Parathyroid adenoma (tissue), 2 donors: Measurements from ENCODE around the gene SMCO4.

Experiments
- H2AFZ ChIP-seq: fragments of 300-600 bp; sonication (generic); one replicate; pipeline ENCODE4 v1.7.0; 2017; ENCODE audit warnings: antibody characterized with exemption, mild to moderate bottlenecking
- H3K27ac ChIP-seq: fragments of 300-600 bp; sonication (generic); one replicate; pipeline ENCODE4 v1.7.0; 2017
- H3K27me3 ChIP-seq: fragments of 300-600 bp; sonication (generic); one replicate; pipeline ENCODE4 v1.7.0; 2017; ENCODE audit warnings: low read length; ENCODE audit not compliant: control insufficient read depth, insufficient read depth
- H3K36me3 ChIP-seq: fragments of 300-600 bp; sonication (generic); one replicate; pipeline ENCODE4 v1.7.0; 2017; ENCODE audit warnings: low read length; ENCODE audit not compliant: control insufficient read depth, insufficient read depth
- H3K4me1 ChIP-seq: fragments of 300-600 bp; sonication (generic); one replicate; pipeline ENCODE4 v1.7.0; 2017; ENCODE audit warnings: control low read depth
- H3K4me2 ChIP-seq: fragments of 300-600 bp; sonication (generic); one replicate; pipeline ENCODE4 v1.7.0; 2017; ENCODE audit warnings: low read length
- H3K4me3 ChIP-seq: fragments of 300-600 bp; sonication (generic); one replicate; pipeline ENCODE4 v1.7.0; 2017; ENCODE audit warnings: low read depth, low read length
- H3K79me2 ChIP-seq: fragments of 300-600 bp; sonication (generic); one replicate; pipeline ENCODE4 v1.7.0; 2017; ENCODE audit warnings: control low read depth
- H3K9ac ChIP-seq: fragments of 300-600 bp; sonication (generic); one replicate; pipeline ENCODE4 v1.7.0; 2017; ENCODE audit warnings: mild to moderate bottlenecking
- H3K9me3 ChIP-seq: fragments of 300-600 bp; sonication (generic); one replicate; pipeline ENCODE4 v1.7.0; 2017; ENCODE audit warnings: low read length; ENCODE audit not compliant: control insufficient read depth
- CTCF ChIP-seq: fragments of 300-600 bp; sonication (generic); IDR thresholded peaks from one replicate; pipeline ENCODE4 v1.7.0; 2017; ENCODE audit warnings: antibody characterized with exemption, mild to moderate bottlenecking
- donor health status: primary hyperparathyroidism.

Gene SMCO4

GRCh38 chr11:93504110-93505095 lies 38.8 kb downstream of the SMCO4 start:
- H3K9ac ChIP-seq: no peak overlapping the region
- TF ChIP-seq CTCF: no peak
- no peak overlapping the region for H3K4me3 ChIP-seq
- no peak overlapping the region for H3K4me2 ChIP-seq
- H2AFZ ChIP-seq: no peak overlapping the region
- H3K79me2 ChIP-seq: no peaks in the 10 kb centered on the region
- H3K9me3 ChIP-seq: no peaks in the 10 kb centered on the region
- H3K27ac ChIP-seq: no peak overlapping the region
- H3K4me1 ChIP-seq: no peaks in the 10 kb centered on the region
- no peaks in the 10 kb centered on the region for H3K27me3 ChIP-seq
- no peaks in the 10 kb centered on the region for H3K36me3 ChIP-seq

- H2AFZ ChIP-seq: no peak overlapping the region
- no peak for TF ChIP-seq CTCF
- H3K4me1 ChIP-seq: no peaks in the 10 kb centered on the region
- H3K4me3 ChIP-seq: no peak overlapping the region
- no peaks in the 10 kb centered on the region for H3K27me3 ChIP-seq
- H3K4me2 ChIP-seq: no peak overlapping the region
- H3K9me3 ChIP-seq: no peaks in the 10 kb centered on the region
- no peak overlapping the region for H3K9ac ChIP-seq
- no peaks in the 10 kb centered on the region for H3K79me2 ChIP-seq
- H3K36me3 ChIP-seq: no peaks in the 10 kb centered on the region
- H3K27ac ChIP-seq: no peak overlapping the region
Measured at GRCh38 chr11:93501856-93502255, 41.3 kb downstream of the SMCO4 start.

GRCh38 chr11:93500759-93501158 lies 42.4 kb downstream of the SMCO4 start:
- Histone ChIP-seq H3K9ac (no peak overlapping the region), H3K4me2 (no peak overlapping the region), H3K4me3 (no peak overlapping the region), H3K36me3 (no peaks in the 10 kb centered on the region), H3K27ac (no peak overlapping the region), H3K79me2 (no peaks in the 10 kb centered on the region), H3K4me1 (no peaks in the 10 kb centered on the region), H3K9me3 (no peaks in the 10 kb centered on the region), H3K27me3 (no peaks in the 10 kb centered on the region), H2AFZ (no peak overlapping the region)
- TF ChIP-seq CTCF: no peak

- no peaks in the 10 kb centered on the region for H3K79me2 ChIP-seq
- H3K9me3 ChIP-seq: no peaks in the 10 kb centered on the region
- no peak overlapping the region for H3K4me3 ChIP-seq
- no peaks in the 10 kb centered on the region for H3K27me3 ChIP-seq
- peaks cover 3% of the 10 kb centered on the region for H3K4me1 ChIP-seq
- no peak overlapping the region for H3K9ac ChIP-seq
- H3K4me2 ChIP-seq: no peak overlapping the region
- TF ChIP-seq CTCF: no peak
- H2AFZ ChIP-seq: no peak overlapping the region
- H3K36me3 ChIP-seq: no peaks in the 10 kb centered on the region
- H3K27ac ChIP-seq: no peak overlapping the region
Measured at GRCh38 chr11:93498641-93499040, 44.5 kb downstream of the SMCO4 start.

- no peak overlapping the region for H2AFZ ChIP-seq
- no peak overlapping the region for H3K4me3 ChIP-seq
- H3K79me2 ChIP-seq: no peaks in the 10 kb centered on the region
- no peak for TF ChIP-seq CTCF
- no peaks in the 10 kb centered on the region for H3K27me3 ChIP-seq
- no peaks in the 10 kb centered on the region for H3K36me3 ChIP-seq
- no peak overlapping the region for H3K4me2 ChIP-seq
- no peak overlapping the region for H3K27ac ChIP-seq
- no peaks in the 10 kb centered on the region for H3K9me3 ChIP-seq
- H3K9ac ChIP-seq: no peak overlapping the region
- peaks cover 3% of the 10 kb centered on the region for H3K4me1 ChIP-seq
Measured at GRCh38 chr11:93498161-93498560, 45.0 kb downstream of the SMCO4 start.
